AG10803 (cell line): ENCODE data around the gene STRIT1.
"Not testable (repeated sequence)": the region's sequence is repeated elsewhere in the genome, so short reads cannot be mapped to it uniquely, and the experiment has no call there.

Source experiments
- DNase-seq: peaks from one replicate; pipeline ENCODE4 v3.0.0; 2010; ENCODE audit warnings: low read depth
- H3K4me3 ChIP-seq: 2 replicates; pipeline ENCODE4 v1.5.1; 2011; ENCODE audit warnings: mild to moderate bottlenecking, low read length, control low read depth
- CTCF ChIP-seq: conservative IDR thresholded peaks from 2 replicates; pipeline ENCODE4 v1.5.1; 2011; ENCODE audit warnings: mild to moderate bottlenecking, low read length, control low read depth, inconsistent platforms

The STRIT1 gene

GRCh38 chr3:155271343-155271613, 22.2 kb downstream of the STRIT1 start:
- H3K4me3 ChIP-seq = no peak overlapping the region
- TF ChIP-seq CTCF = no peak
- DNase-seq = no peak

- no peak for TF ChIP-seq CTCF
- H3K4me3 ChIP-seq = no peak overlapping the region
- no peak for DNase-seq
Measured at GRCh38 chr3:155270485-155271342, 22.8 kb downstream of the STRIT1 start.

- H3K4me3 ChIP-seq = no peak overlapping the region
- DNase-seq = no peak
- no peak for TF ChIP-seq CTCF
Measured at GRCh38 chr3:155270063-155270462, 23.4 kb downstream of the STRIT1 start.

- H3K4me3 ChIP-seq, DNase-seq: not testable (repeated sequence)
Measured at GRCh38 chr3:155262855-155263254, 30.6 kb downstream of the STRIT1 start.

- no peak for TF ChIP-seq CTCF
- no peak overlapping the region for H3K4me3 ChIP-seq
- DNase-seq = no peak
Measured at GRCh38 chr3:155262295-155262694, 31.2 kb downstream of the STRIT1 start.

- DNase-seq = no peak
- no peak for TF ChIP-seq CTCF
- H3K4me3 ChIP-seq = no peak overlapping the region
Measured at GRCh38 chr3:155254445-155254844, 39.0 kb downstream of the STRIT1 start.

GRCh38 chr3:155252535-155252934, 40.9 kb downstream of the STRIT1 start:
- DNase-seq = peak; percentile 17
- H3K4me3 ChIP-seq = no peak overlapping the region
- TF ChIP-seq CTCF = no peak

GRCh38 chr3:155252021-155252420, 41.5 kb downstream of the STRIT1 start:
- no peak for TF ChIP-seq CTCF
- H3K4me3 ChIP-seq = no peak overlapping the region
- DNase-seq = no peak
